GM19455 (cell line): ENCODE data around the gene UNC45B.
A peak's percentile ranks its signal among the peaks of the same experiment; 100 is the strongest.
"Not testable (repeated sequence)": the region's sequence is repeated elsewhere in the genome, so short reads cannot be mapped to it uniquely, and the experiment has no call there.

ENCODE experiments used
- ATAC-seq: cut with Tn5 transposase; IDR thresholded peaks from one replicate; pipeline ENCODE4 v1.9.1; 2021; ENCODE audit not compliant: unreplicated experiment

UNC45B gene

DNA sequence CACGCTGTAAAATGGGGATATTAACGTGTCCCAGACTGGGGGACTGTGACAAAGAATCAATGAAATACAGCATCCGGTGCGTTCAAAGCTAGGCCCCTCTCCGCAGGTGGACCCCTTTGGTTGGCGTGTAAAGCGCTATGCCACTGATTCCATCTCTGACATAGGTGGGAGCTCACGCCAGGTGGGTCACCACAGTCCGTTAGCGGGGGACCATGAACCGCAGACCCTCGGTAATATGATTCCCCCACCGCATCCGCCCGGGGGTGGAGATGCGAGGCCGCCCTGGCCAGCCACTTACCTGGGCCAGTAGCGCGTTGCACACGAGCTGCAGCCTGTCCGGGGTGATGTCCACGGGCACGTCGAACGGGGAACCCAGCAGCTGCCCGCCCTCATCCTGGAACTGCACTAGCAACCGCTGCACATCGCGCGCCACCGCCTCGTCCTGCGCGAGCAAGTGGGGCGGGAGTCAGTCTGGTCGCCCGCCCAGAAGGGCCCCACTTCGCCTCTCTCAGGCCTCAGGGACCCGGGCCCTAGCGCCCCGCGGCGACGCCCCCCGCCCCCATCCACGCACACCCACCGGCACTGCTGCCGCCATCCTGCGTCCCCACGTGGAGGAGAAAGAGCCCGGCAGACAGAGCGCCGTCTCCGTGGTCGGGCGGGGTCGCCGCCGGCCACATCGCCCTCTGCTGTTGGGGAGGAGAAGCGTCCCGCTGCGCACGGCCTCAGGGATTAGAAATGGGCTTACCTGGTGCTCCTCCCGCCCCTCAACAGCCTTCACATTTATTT is 5.7 kb upstream of the UNC45B start, which contains the start of gene NLE1:
Gene NLE1, minus strand, starts transcription at position 623 of the 786 bp plus-strand sequence. Its CDS starts 28 bp downstream, at position 595.
- peak; percentile 85 for ATAC-seq

DNA sequence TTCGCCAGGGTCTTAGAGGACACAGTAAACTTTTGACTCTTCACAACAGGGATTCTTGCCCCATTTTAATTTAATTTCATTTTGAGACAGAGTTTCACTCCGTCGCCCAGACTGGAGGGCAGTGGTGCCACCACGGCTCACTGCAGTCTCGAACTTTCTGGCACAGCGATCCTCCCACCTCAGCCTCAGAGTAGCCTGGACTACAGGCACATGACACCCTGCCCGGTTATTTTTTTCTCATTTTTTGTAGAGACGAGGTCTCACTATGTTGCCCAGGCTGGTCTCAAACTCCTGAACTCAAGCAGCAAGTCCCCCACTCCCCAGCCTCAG is 5.2 kb upstream of the UNC45B start:
- no peak for ATAC-seq

DNA sequence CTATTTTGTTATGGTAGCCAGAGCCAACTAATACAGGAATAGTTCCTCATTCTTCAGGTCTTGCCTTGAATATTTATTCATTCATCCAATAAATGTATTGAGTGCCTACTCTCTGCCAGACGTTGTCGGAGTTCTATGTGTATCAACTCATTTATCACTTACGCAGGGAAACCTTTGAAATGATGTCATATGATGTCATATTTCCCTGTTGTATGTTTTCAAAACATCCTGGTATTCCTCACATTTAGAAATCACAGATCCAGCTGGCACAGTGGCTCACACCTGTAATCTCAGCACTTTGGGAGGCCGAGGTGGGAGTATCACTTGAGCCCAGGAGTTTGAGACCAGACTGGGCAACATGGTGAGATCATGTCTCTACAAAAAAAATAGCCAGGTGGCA is 2.8 kb upstream of the UNC45B start:
- no peak for ATAC-seq

DNA sequence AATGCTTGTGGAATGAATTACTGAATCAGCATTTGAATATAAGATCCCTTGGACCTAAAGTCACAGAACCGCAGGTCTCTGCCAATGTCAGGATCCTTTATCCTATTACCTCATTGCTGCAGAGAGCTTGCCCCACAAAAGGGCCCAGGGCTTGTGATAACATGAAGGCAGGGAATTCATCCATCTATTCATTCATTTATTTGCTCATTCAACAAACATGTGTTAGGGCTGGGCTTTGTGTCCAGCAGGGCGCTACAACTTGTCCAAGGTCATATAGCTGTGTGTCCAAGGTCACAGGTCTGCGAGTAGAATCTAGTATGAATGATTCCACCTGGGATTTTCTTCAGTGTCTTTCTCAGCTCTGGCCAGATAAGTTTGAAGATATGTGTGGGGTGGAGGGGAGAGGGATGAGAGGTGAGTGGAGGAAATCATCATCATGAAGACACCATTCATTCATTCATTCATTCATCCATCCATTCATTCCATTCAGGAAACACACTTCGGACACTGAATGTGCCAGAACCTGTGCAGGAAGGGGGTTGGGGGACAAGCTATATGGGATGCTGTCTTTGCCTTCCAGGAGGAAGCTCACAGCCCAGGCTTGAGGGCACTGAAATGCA is 1.3 kb upstream of the UNC45B start:
- no peak for ATAC-seq

DNA sequence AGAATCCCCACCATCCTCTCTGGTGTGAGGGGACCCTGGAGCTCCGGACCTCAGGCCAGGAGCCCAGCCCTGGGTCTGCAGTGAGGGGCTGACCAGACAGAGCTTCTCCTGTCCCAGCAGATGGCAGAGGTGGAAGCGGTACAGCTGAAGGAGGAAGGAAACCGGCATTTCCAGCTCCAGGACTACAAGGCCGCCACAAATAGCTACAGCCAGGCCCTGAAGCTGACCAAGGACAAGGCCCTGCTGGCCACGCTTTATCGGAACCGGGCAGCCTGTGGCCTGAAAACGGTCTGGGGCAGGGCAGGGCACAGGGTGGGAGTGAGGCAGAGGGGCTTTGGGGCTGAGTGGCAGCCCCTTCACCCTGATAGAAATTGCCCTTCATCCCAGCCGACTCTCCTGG is 527 bp downstream of the UNC45B start:
- no peak for ATAC-seq

DNA sequence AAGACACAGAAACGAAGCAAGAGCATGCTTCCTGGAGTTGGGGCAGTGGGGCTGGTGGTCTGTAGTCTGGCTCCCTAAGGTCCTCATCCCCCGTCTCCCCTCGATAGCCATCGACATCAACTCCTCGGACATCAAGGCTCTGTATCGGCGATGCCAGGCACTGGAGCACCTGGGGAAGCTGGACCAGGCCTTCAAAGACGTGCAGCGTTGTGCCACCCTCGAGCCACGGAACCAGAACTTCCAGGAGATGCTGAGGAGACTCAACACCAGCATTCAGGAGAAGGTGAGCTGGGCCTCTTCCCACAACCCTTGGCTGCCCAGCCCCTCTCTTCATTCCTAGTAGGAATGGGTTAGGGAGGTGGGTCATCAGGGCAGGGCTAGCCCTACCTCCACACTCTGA is 2.3 kb downstream of the UNC45B start:
- ATAC-seq, result no peak

DNA sequence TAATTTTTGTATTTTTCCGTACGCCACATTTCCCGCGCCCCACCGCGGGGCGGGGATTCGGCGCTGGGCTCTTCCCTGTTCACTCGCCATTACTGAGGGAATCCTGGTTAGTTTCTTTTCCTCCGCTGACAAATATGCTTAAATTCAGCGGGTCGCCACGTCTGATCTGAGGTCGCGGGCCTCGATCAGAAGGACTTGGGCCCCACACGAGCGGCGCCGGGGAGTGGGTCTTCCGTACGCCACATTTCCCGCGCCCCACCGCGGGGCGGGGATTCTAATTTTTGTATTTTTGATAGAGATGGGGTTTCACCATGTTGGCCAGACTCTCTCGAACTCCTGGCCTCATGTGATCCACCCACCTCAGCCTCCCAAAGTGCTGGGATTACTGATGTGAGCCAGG is 3.5 kb downstream of the UNC45B start:
- not testable (repeated sequence) for ATAC-seq

DNA sequence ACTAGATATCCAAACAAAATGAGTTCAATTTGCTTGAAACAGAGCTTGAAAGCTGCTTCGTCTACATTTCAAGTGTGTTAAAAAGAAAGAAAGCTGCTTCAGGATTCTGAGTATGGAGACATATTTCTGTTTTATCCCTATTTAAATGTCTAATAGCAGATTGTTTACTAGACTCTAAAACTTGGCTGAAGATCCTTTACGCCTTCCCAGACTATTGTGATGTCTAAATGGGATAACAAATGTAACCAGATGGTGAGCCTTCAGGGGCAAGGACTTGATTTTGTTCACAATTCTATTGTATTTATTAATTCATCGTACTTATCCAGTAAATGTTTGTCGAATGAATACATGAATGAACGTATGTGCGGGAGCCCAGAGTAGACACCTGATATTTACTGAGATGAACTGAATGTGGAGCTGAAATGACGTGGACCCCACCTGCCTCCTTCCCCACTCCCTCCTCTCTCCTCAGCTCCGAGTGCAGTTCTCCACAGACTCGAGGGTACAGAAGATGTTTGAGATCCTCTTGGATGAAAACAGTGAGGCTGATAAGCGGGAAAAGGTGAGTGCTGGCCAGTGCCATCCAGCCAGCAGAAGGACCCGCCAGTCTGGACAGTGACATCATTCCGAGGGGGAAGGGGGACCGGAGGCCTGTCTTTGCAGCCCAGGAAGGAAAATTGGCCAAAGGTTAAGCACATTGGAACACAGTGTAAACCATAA is 5.0 kb downstream of the UNC45B start:
- no peak for ATAC-seq

DNA sequence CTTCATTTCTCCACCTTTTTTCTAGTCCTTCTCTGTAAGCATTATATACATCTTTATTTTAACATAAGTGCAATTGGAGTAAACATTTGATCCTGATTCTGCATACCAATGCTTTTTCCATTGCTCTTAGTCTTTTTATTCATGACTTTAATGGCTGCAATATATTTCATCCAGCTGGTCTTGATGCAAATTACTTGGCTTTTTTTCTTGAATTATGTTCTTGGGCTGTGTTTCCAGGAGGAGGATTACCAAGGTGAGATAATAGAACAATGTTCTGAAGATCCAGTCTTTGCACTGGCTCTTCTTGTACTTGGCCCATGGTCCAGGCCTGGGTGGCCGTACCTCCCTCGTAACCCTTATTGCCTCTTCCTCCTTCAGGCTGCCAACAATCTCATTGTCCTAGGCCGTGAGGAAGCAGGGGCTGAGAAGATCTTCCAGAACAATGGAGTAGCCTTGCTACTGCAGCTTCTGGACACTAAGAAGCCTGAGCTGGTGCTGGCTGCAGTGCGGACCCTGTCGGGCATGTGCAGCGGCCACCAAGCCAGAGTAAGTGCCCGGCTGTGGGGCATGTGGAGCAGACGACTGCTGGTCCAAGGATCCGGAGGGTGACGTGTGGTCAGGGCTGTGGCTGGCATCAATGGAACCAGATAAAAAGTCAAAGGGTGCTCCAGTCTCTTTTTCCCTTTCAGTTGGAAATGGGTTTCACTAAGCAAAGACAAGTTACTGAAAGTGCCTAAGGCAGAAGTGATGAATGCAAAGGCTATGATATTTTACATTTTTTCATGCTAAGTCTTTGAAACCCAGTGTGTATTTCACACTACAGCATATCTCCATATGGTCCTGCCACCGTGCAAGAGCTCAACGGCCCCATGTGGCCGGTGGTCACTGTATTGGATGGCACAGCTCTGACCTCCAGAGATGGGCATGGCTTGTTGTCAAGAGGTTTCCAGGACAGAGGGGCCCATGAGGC is 6.9 kb downstream of the UNC45B start:
- no peak for ATAC-seq

DNA sequence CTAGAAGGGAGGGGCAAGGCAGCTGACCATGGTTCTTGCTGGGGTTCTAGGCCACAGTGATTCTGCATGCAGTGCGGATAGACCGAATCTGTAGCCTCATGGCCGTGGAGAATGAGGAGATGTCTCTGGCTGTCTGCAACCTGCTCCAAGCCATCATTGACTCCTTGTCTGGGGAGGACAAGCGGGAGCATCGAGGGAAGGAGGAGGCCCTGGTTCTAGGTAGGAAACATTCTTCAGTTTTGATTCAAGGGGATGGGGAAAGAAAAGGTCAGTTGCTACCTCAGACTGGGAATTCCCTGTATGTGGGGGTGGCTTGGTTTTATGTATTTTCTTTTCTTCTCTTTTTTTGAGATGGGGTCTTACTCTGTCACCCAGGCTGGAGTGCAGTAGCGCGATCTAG is 7.6 kb downstream of the UNC45B start:
- no peak for ATAC-seq

DNA sequence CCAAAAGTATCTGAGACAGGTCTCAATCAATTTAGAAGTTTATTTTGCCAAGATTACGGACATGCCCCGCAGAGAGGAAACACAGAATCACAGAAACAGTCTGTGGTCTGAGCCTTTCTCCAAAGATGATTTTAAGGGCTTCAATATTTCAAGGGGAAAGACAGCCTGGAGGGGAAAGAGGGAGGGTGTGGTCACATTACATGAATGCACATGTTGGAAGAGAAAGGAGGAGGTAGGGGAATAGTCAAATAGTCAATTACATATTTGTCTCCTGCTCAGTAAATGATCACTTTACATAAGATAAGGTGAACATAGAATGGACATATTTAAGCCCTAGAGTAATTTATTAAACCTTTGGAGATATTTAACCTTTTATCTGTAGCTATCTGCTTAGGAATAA is 12.3 kb downstream of the UNC45B start:
- no peak for ATAC-seq

DNA sequence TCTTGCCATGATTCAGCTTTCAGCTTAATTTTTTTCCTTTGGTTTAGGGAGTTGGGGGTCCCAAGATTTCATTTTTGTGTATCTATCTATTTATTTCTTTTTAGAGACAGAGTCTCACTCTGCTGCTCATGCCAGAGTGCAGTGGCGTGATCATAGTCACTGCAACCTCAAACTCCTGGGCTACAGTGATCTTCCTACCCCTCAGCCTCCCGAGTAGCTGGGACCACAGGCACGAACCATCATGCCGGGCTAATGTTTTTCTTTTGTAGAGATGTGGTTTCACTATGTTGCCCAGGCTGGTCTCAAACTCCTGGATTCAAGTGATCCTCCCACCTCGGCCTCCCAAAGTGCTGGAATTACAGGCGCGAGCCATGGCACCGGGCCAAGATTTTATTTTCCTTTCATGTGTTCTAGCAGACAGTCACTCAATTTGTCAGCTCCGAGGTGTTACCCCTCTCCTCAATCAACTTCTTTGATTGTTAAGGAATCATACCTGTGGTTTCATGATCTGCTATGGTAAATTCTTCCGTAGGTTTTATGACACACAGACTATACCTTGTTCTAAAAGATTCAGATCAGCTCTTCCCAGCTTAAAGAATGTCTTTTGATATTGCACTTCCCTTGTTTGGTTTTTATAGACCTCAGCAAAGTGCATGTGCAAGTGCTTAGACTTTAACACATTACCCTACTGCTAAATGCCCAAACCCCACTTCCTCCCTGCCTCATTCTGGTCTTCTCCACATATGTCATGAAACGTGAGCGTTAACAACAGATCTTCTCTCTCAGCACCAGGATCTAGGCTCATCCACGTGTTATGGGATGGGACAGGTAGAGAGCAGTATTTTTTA is 13.0 kb downstream of the UNC45B start:
- no peak for ATAC-seq

DNA sequence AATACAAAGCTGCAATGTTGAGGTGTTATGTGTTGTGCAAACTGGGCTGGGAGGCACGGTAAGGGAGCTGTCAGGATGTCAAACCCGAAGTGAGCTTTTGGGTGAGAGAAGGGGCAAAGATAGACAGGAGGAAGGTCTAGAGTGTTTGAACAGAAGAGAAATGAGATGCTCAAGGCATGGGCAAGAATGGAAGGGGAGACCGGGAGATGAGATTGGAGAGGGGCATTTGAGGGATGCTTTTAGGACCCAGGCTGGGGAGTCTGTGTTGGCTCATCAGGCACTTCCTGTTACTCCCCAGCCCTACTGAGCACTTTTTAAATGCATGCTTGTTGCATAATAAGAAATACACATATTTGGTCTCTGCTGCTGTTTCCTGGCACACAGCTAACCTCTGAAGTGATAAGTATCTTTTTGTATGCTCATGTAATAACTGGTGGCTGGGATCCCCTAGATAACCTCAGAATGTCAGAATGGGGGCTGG is 13.7 kb downstream of the UNC45B start:
- no peak for ATAC-seq

DNA sequence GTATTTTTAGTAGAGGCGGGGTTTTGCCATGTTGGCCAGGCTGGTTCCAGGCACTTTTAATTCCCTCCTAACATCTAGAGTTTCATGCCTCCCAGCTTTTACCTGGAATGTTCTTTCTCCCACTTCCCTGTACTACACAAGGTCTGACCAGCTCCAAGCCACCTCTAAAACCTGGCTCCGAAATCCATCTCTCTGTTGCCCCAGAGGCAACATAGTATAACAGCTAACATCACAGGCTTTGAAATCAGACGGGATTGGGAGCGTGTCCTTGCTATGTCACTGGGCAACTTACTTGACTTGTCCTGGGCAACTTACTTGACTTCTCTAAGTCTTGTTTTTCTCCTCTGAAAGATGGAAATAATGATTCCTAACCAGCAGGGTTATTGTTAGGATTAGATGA is 15.1 kb downstream of the UNC45B start:
- no peak for ATAC-seq

DNA sequence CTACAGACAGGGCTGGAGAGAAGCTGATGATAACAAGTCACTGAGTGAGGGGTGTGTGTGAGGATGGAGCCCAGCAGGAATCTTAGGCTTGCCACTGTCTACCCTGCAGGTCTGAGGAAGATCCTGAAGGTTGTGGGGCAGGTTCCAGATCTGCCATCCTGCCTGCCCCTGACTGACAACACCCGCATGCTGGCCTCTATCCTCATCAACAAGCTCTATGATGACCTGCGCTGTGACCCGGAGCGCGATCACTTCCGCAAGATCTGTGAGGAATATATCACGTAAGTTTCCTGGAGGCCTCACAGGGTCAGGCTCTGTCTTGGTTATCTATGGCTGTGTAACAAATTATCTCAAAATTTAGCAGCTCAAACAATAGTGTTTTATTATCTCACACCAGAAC is 16.3 kb downstream of the UNC45B start:
- no peak for ATAC-seq

DNA sequence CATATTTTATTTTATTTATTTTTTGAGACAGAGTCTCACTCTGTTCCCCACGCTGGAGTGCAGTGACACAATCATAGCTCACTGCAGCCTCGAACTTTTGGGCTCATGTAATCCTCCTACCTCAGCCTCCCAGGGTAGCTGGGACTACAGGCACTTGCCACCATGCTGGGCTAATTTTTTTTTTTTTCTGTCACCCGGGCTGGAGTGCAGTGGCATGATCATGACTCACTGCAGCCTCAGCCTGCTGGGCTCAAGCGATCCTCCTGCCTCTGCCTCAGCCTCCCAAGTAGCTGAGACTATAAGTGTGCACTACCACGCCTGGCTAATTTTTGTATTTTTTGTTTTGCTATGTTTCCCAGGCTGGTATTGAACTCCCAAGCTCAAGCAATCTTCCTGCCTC is 17.1 kb downstream of the UNC45B start:
- no peak for ATAC-seq

DNA sequence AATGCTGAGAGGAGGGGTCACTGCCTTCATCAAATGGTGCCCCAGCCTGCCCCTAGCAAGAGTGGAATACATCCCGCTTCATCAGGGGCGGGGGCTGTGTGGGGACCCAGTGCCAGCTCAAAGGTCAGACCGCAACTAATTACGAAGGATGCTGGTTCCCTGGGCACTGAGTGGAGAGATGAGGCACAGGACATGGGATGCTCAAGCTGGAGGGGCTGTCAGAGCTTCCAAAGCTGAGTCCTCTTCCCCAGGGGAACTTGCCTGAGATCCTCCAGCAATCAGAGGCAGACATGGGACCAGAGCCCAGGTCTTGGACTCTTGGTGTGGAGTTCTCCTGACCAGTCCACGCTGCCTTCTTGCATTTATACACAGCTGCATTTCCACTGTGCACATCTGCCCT is 18.9 kb downstream of the UNC45B start:
- ATAC-seq, result no peak

DNA sequence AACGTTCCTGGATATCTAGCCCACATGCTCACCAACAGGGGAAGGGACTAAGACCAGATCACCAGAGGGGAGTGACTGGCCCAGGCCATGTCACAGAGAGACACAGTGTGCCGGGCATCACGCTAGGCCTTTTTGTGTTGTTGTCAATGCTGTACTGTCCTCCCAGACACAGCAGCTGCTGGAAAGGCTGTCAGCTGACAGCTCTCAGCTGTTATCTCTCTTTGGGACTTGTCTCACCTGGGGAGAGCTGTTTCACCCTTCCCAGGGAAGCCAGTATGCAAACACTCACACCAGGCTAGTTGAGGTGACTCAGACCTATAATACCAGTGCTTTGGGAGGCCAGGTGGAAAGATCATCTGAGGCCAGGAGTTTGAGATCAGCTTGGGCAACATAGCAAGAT is 19.4 kb downstream of the UNC45B start:
- no peak for ATAC-seq

DNA sequence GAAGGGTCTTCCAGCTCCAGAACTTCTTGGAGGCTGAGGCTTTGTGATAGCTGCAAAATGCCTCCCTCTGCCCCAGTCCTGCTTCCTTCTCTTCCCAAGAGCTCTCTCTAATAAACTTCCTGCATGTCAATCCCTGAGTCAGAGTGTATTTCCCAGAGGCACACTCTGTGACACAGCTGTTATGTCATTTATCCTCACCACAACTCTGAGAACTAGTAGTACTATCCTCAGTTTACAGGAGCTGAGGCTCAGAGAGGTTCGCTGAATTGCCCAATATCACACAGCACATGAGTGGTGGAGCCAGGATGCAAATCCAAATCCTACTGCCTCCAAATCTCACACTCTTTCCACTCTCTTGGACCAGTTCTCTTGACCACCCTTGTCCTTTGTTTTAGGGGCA is 20.0 kb downstream of the UNC45B start:
- no peak for ATAC-seq

DNA sequence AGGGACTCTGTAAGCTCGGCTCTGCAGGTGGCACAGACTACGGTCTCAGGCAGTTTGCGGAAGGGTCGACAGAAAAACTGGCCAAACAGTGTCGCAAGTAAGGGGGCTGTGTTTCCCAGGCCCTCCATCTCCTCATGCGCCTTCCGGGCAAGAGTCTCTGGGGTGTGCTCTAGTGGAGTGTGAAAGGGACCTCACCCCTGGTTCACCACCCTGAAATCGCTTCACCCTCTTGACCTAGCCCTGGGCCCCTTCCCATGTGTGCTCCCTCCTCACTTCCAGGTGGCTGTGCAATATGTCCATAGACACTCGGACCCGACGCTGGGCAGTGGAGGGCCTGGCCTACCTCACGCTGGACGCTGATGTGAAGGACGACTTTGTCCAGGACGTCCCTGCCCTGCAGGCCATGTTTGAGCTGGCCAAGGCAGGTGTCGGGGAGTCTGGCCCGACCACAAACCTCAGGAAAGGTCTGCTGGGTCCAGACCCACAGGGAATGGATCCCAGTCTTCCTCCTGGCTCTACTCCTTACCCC is 22.3 kb downstream of the UNC45B start:
- ATAC-seq, result no peak
